WTC11 (cell line): ENCODE results near the gene SLC25A27.

Experiments used
- CREB1 ChIP-seq: sonication (generic); formaldehyde crosslinking; IDR thresholded peaks from 2 replicates; pipeline ENCODE4 v1.8.0; 2023; ENCODE audit warnings: mild to moderate bottlenecking, missing genetic modification reagents
- CTCF ChIP-seq: fragments of 200-600 bp; IDR thresholded peaks from 2 replicates; pipeline ENCODE4 v1.8.0; 2022; ENCODE audit warnings: antibody characterized with exemption
- E2F5 ChIP-seq: sonication (generic); formaldehyde crosslinking; IDR thresholded peaks from 2 replicates; pipeline ENCODE4 v1.8.1; 2022; ENCODE audit warnings: mild to moderate bottlenecking, moderate library complexity, missing genetic modification reagents
- GABPB1 ChIP-seq: sonication (generic); formaldehyde crosslinking; IDR thresholded peaks from 2 replicates; pipeline ENCODE4 v1.8.1; 2023; ENCODE audit warnings: mild to moderate bottlenecking, missing genetic modification reagents
- MAX ChIP-seq: sonication (generic); formaldehyde crosslinking; IDR thresholded peaks from 2 replicates; pipeline ENCODE4 v1.8.0; 2022; ENCODE audit warnings: mild to moderate bottlenecking, missing genetic modification reagents
- ZNF396 ChIP-seq: fragments of 250-450 bp; sonication (Bioruptor Pico); IDR thresholded peaks from 2 replicates; pipeline ENCODE4 v1.8.0; 2021; ENCODE audit warnings: mild to moderate bottlenecking, moderate library complexity, borderline replicate concordance
- ZSCAN18 ChIP-seq: fragments of 250-450 bp; sonication (Bioruptor Pico); IDR thresholded peaks from 2 replicates; pipeline ENCODE4 v2.1.2; 2022; ENCODE audit warnings: mild to moderate bottlenecking, moderate library complexity

GRCh38 chr6:46642928-46643751 lies 9.6 kb upstream of the SLC25A27 start:
- TF ChIP-seq E2F5 (CRISPR knock-in tag) (no peak), CTCF (no peak), ZSCAN18 (no peak), ZNF396 (CRISPR knock-in tag) (no peak), CREB1 (CRISPR knock-in tag) (no peak), MAX (no peak), GABPB1 (CRISPR knock-in tag) (no peak)
